T47D (cell line): ENCODE data around the gene CTCFL.

Experiments
- DNase-seq, 2 experiments: peaks; one replicate each; pipeline versions ENCODE4 v3.0.0 to v3.0.0-alpha.2; 2011 to 2012; ENCODE audit warnings: low read depth in 1 of 2, low spot score in 1 of 2
- JUND ChIP-seq: IDR thresholded peaks from 2 replicates; pipeline ENCODE4 v1.6.1; 2012; ENCODE audit warnings: low read depth
- in situ Hi-C: cut with HindIII; loops from 2 replicates; pipeline ENCODE4 v1.10.0; 2016; ENCODE audit warnings: low sequenced_read_pairs, low pct_unique_long_range_greater_than_20kb

The CTCFL gene

DNA sequence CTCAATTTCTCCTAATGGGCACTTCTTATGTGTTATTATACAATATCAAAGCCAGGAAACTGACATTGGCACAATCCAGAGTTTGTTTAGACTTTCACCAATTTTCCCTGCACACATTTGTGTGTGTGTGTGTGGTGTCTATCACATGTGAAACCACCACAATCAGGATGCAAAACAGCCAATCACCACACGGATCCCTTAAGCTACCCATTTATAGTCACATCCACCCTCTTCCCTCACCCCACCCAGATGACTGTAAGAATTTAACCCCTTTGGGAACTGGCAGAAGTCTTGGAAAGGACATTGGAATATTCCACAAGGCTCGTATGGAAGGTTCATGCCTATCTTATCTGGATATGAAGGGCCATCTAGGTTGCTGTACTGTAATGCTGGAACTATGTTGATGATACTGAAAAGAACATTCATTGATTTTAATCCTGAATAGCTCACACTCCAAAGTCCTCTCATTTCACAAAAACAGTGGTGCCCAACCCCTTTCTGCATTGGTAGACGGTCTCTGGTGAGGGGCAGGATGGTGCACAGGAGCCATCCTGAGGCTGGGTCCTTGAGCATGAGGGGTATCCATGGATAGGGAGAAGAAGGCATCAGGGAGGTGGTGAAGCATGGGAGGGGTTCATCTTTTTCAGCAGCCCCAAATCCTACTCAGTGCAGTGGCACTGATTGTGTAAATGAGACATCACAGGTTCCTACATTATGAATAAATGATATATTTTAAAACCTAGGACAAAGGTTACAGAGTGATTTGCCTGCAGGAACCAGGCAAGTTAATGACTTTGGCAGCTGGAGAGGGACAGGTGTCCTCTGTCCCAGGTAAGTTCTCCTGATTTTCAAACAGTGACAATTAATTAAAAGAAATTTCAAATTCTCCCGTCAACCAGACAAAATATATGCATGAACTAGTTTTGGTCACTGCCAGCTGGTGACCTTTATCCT, 12.1 kb upstream of the CTCFL start:
- in situ Hi-C loops, result no loop called here
- no peak for TF ChIP-seq JUND
- DNase-seq, result no peak

DNA sequence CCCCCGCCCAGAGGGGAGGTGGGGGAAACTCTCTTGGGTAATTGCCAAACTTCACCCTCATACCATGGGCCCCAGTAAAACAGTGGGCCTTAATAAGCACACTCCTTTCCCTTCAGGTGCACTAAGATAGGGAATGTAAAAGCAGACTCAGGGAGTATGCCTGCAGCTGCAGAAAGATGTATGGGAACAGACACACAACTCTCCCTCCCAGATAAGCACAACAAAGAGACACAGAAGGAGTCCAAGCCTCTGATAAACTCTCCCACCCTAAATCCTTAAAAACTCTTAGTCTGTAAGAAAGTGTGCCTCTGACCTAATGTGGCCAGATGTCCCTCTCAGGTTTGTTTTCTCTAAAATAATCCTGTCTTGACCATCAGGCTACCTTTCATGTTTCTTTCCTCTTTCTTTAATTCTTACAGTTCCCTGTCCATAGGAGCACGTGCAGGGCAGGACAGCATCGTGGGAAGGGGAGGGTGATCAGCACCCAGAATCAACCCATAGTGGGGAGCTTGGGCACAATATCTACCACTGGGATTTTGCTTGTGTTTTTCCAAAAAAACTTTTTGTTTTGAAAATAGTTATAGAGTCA, 11.3 kb upstream of the CTCFL start:
- DNase-seq, result no peak
- in situ Hi-C loops, result no loop called here
- TF ChIP-seq JUND, result no peak

DNA sequence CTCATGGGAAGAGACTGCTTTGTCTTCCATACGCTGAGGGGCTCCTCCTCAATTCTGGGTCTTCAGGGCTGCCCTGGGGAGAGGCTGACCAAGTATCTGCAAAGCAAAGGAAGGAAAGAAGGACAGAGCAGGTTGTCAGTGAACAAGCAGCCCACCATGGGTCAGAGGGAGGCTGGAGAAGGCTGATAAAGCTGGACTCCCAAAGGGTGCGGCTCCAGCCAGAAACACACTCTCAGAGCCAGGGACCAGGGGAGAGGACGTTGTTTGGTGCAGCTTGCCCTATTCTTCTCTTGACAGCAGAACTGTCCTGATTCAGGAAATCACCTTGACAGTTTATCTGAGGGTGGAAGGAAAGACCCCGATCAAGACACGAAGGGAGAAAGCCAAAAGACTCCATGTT, 10.4 kb upstream of the CTCFL start:
- no peak for TF ChIP-seq JUND
- in situ Hi-C loops, result no loop called here
- DNase-seq, result no peak

DNA sequence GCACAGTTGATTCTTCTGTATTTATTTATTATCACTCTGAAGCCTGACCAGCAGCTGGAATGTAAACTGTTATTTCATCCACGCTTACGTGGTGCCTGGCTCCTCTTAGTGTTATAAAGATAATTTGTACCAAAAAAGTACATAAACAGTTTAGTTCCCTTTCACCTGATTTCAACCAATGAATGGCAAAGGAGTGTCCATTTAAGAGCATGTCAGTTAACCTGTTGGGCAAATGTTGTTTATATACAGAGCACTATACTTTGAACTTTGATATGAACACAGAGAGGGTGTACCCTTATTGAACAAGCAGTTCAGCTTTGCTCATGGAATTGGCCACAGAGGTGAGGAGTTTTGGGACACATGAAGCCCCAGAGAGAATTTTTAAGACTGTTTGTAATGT, 7.2 kb upstream of the CTCFL start:
- in situ Hi-C loops, result no loop called here
- DNase-seq, result no peak
- no peak for TF ChIP-seq JUND

DNA sequence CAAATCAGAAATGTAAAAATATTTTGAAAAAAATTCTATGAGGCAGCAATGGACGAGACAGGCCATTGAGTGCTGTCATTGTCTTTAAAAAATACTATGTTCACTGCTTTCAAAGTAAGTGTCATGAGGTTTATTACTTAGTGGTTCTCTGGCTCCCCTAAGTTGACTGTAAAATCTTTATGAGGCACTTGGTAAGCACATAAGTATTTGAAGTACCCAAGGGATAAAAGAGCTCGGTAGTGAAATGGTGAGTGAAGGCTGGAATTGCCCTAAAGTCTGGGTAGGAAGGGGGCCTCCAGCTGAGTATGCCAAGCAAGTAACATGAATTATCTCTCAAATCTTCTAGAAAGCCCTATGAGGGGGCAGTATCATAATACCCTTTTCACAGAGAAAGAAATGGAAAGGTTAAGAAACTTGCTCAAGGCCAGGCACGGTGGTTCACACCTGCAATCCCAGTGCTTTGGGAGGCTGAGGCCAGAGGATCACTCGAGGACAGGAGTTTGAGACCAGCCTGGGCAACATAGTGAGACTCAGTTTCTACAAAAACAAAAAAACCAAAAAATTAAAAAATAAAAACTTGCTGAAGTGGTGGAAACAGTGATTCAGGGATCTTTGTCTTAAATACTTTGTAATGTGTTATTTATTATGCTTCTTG, 5.5 kb upstream of the CTCFL start:
- no peak for TF ChIP-seq JUND
- DNase-seq, result no peak
- in situ Hi-C loops, result no loop called here

DNA sequence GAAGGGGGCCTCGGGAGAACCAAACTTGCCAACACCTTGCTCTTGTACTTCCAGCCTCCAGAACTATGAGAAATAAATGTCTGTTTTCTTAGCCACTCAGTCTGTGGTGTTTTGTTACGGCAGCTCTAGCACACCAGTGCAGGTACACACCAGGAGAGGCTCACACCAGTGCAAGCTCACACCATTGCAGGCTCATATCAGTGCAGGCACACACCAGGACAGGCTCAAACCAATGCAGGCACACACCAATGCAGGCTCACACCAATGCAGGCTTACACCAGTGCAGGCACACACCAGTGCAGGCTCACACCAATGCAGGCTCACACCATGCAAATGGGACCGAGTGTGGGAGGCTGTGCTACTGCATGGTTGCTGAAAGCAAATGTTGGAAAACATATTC, 4.9 kb upstream of the CTCFL start:
- in situ Hi-C loops, result no loop called here
- no peak for TF ChIP-seq JUND
- DNase-seq, result no peak

DNA sequence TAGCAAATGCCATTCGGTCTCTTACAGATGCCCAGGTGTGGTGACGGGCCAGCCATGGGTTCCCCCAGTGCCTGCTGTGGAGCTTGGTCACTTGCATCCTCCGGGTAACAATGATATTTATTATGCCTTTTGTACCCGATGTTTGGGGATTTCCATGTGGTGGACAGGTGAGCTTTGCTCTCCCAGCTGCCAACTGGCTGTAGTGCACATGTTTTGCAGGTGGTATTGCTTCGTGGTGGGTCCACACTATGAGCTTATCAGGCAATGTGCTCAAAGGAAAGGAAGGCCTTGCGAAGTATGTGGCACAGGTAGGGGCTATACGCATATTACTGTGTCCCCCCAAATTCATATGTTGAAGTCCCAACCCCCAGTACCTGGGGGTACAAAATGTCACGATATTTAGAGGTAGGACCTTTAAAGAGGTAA, 4.2 kb upstream of the CTCFL start:
- in situ Hi-C loops, result no loop called here
- DNase-seq, result no peak
- TF ChIP-seq JUND, result no peak

DNA sequence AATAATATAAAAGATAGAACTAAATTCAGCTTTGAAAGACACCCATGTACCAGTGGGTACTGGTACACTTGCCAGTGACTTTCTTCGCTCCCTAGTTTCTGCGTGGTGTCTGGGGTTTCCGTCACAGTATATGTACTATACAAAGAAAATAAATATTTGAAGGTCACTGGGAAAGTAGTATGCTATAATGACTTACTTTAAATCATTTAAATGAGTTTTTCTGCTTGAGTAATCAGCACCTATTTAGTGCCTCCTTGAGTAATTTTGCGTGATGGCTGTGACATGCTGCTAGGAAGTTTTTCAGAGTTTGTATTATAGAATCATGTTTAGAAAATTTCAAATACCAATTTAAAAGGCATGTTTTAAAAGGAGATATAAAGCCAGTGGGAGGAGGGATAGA, 3.2 kb upstream of the CTCFL start:
- in situ Hi-C loops, result no loop called here
- DNase-seq, result no peak
- TF ChIP-seq JUND, result no peak

DNA sequence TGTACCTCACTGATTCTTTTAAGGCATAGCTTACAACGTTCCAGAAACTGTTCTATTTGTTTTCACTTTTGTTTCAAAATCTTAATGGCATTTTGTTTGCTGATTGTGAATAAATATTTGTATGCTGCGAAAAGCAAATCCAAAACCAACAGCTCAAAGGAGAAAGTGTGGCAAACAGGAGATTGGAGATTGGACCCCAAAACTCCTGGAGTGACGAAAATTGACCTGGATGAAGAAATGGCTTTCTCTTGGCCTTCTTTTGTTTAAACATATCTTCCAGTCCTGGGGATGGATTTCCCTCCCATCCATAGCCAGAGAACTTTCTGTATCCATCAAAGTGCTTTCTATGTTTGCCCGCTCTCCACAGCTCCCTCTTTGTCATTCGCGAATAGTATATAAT, 2.8 kb upstream of the CTCFL start:
- no peak for DNase-seq
- no peak for TF ChIP-seq JUND
- in situ Hi-C loops, result no loop called here

DNA sequence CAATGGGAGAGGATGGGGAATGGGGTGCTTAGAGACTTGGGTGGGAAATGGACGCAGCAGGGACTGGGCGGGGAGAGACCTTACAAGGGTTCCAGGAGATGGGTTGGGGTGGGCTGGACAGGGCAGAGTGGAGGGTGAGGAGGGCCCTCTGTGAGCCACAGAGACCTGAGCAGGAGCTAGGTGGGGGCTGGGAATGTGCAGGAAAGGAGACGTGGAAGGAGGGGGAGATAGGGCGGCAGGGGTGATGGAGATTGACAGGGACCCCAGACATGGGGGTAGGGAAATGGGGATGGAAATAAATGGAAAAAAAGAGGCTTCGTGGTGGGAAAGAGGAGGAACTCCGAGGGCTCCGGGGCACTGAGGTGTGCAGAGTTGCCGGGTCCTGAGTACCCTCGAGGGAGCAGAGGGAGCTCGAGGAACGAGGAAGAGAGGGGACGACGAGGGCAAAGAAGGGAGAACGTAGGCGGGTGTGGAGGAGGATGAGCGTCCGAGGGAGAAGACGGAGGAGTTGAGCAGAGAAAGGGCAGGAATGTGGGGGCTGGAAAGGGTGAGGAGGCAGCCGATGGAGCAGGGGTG, 2.0 kb upstream of the CTCFL start:
- in situ Hi-C loops, result no loop called here
- DNase-seq, result no peak
- TF ChIP-seq JUND, result no peak

DNA sequence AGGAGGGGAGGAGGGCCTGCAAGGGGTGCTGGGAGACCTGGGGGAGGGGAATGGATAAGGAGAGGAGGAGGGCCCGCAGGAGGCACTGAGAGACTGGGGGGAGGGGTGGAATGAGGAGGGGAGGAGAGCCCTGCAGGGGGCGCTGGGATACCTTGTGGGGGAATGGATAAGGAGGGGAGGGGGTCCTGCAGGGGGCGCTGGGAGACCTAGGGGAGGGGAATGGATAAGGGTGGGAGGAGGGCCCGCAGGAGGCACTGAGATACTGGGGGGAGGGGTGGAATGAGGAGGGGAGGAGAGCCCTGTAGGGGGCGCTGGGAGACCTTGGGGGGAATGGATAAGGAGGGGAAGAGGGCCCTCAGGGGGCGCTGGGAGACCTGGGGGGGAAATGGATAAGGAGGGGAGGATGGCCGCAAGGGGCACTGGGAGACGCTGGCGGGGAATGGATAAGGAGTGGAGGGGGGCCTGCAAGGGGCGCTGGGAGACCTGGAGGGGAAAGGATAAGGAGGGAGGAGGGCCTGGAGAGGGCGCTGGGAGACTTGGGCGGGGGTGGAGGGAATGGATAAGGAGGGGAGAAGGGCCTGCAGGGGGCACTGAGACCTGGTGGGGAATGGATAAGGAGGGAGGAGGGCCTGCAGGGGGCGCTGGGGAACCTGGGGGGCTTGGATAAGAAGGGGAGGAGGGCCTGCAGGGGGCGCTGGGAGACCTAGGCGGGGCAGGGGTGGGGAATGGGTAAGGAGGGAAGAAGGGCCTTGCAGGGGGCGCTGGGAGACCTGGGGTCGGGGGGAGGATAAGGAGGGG, 1.3 kb upstream of the CTCFL start:
- no peak for DNase-seq
- in situ Hi-C loops, result no loop called here
- TF ChIP-seq JUND, result no peak
